Motor neuron (in vitro differentiated cells): ENCODE data around the gene ELK3. TPM values are rescaled to one million over a fixed set of nuclear protein-coding genes. Genes with fewer than 3 reads are reported as not detected.

ENCODE experiments used
- ATAC-seq, 8 experiments: fragments of 200-7000 bp; cut with Tn5 transposase; replicated peaks in 6 of 8; 2 replicates each; pipeline ENCODE4 v1.8.0; 2021; ENCODE audit warnings: mild to moderate bottlenecking in 8 of 8, moderate library complexity in 8 of 8
- H3K27ac ChIP-seq, 2 donors: fragments of 250-450 bp; sonication (Bioruptor Pico); 2 replicates each; pipeline ENCODE4 v1.9.0; 2021; ENCODE audit warnings: antibody characterized with exemption in 2 of 2, mild to moderate bottlenecking in 2 of 2, moderate library complexity in 1 of 2
- H3K4me1 ChIP-seq, 2 donors: fragments of 250-450 bp; sonication (Bioruptor Pico); replicated peaks in 1 of 2; 2 replicates each; pipeline ENCODE4 v1.6.1; 2021; ENCODE audit warnings: antibody characterized with exemption in 2 of 2, mild to moderate bottlenecking in 2 of 2, moderate library complexity in 1 of 2
- H3K4me3 ChIP-seq, 5 donors: fragments of 250-450 bp; sonication (Bioruptor Pico); 2 replicates each; pipeline ENCODE4 v1.9.0; 2021; ENCODE audit warnings: antibody characterized with exemption in 5 of 5, mild to moderate bottlenecking in 5 of 5, moderate library complexity in 4 of 5
- WGBS, 10 experiments: fragments of 450-650 bp; shearing (Covaris generic); methylation state at CpG; one replicate each; pipeline ENCODE4 v1.0.0; 2022; 5-methylcytosine and 5-hydroxymethylcytosine counted together
- in situ Hi-C, 9 experiments: fragments of 400-800 bp; cut with MboI; loops; one replicate each; pipeline ENCODE4 v1.15.0; 2021; ENCODE audit warnings: low sequenced_read_pairs in 9 of 9, low pct_unique_long_range_greater_than_20kb in 2 of 9; ENCODE audit not compliant: unreplicated experiment in 9 of 9
- total RNA-seq, 8 experiments: library from RNA; unstranded; fragments of 300-600 nt; gene quantifications; 2 replicates each; pipeline versions ENCODE4 v1.2.3 to v1.2.4, GENCODE V29; 2022

ELK3 gene
- total RNA-seq, 8 experiments from 2014 or later = 0.92 to 30.7 (median 4.5) TPM

DNA sequence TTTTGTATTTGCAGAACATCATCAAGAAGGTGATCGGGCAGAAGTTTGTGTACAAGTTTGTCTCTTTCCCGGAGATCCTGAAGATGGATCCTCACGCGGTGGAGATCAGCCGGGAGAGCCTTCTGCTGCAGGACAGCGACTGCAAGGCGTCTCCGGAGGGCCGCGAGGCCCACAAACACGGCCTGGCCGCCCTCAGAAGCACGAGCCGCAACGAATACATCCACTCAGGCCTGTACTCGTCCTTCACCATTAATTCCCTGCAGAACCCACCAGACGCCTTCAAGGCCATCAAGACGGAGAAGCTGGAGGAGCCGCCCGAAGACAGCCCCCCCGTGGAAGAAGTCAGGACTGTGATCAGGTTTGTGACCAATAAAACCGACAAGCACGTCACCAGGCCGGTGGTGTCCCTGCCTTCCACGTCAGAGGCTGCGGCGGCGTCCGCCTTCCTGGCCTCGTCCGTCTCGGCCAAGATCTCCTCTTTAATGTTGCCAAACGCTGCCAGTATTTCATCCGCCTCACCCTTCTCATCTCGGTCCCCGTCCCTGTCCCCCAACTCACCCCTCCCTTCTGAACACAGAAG is 52.8 kb downstream of the ELK3 start:
- H3K27ac ChIP-seq = no peak overlapping the region
- 95 to 100% (median 97%) methylated on average over 1 to 13 of the region's 36 CpGs; no CpG with 5 or more reads in 3 of the 10 experiments for WGBS, 10 experiments
- ATAC-seq = no peak
- peaks cover 18 to 22% of the 10 kb centered on the region in 2 donors for H3K4me1 ChIP-seq
- H3K4me3 ChIP-seq = no peak overlapping the region
- in situ Hi-C loops = no loop called here

DNA sequence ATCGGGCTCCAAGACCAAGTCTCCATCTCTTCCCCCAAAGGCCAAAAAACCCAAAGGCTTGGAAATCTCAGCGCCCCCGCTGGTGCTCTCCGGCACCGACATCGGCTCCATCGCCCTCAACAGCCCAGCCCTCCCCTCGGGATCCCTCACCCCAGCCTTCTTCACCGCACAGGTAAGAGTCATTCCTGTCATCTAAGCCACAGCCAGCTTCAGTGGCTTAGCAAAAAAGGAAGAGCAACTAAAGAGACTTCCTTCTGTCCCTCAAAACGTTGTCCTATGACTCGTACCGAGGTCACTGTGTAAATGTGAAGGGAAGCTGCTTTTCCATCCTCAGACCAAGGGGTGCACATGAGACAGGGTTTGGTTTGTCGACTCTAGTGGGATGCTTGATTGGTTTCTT is 53.4 kb downstream of the ELK3 start:
- in situ Hi-C loops = no loop called here
- ATAC-seq = peak in 1 of 8 experiments; percentile 5
- WGBS, 10 experiments = 73 to 100% (median 93%) methylated on average over 1 to 9 of the region's 13 CpGs; no CpG with 5 or more reads in 4 of the 10 experiments
- Histone ChIP-seq H3K4me1 (peaks cover 16 to 22% of the 10 kb centered on the region in 2 donors), H3K27ac (no peak overlapping the region), H3K4me3 (no peak overlapping the region)

DNA sequence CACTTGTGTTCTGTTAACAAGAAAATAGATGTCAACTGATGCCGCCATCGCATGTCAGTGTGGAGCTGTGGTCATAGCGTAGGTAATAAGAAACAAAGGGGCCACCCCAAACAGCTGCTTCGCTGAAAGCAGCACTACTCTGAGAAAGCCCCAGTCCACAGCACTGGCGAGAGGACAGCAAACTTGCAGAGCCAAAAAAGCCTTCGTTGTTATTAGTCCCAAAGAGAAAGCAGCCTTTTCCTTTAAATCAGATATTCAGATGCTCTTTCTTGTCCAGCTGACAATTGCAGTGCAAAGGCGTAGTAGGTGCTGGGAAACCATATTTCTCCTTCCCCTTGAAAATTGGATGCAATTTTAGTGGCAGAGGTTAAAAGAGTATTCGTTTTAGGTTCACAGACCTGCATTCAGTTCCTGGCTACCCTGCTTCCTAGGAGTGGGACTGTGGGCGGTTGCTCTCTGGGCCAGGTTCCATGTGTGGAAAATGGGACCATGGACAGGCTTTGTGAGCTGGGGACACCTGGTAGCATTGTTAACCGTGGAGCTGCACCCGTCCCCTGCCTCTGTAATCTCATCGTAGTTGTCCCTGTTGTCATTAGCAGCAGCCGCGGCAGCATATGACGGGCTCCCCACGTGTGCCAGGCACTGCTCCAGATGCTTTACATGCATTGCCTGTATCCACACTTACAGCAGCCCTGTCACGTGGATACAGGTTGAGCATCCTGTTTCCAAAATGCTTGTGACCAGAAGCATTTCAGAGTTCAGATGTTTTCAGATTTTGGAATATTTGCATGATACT is 54.2 kb downstream of the ELK3 start:
- Histone ChIP-seq H3K4me1 (peaks cover 16 to 22% of the 10 kb centered on the region in 2 donors), H3K4me3 (no peak overlapping the region), H3K27ac (no peak overlapping the region)
- 71 to 100% (median 91%) methylated on average over 1 to 11 of the region's 17 CpGs; no CpG with 5 or more reads in 2 of the 10 experiments for WGBS, 10 experiments
- in situ Hi-C loops = no loop called here
- no peak for ATAC-seq

DNA sequence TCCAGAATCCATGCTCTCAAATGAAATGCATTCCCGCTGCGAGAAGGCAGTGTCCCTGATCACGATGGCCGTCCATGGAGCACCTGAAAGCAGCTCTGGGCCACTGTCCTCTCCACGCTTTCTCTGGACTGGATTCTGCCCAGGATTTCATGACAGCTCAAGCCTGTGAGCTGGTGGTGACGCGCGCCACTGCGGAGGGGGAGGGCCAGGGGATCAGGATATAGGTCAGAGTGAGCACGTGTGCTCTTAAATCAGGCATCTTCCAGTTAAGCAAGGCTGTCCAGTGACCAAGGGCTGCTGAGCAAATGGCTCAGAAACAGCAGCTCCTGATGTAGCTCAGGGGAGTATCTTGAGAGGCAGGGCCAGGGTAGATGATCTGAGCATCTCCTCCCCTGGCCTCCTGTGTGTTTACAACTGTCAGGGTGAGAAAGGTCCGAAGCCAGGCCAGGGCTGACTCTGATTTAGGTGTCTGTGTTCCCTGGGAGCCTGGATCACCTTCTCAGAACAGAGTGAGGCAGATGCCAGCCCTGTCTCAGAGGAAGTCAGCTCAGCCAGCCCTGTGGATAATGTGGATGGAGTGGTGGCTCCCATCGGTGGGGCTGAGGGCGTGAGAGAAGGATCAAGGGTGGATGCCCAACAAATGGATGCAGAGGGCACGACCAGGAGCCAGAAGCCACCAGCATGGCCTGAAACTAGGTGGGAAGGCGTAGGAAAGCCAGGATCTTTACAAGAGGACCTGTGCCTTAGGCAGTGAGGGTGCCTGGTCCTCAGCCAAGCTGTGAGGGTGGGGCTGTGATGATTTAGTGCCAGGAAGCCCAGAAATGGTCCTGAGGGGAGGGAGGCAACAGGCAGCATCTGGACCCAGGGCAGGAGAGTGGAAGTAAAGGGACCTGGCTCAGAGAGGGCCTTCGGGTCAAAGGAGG is 55.3 kb downstream of the ELK3 start:
- WGBS, 10 experiments = 24 to 100% (median 93%) methylated on average over 1 to 11 of the region's 16 CpGs; no CpG with 5 or more reads in 2 of the 10 experiments
- Histone ChIP-seq H3K27ac (peak overlapping the region; percentile 56 to 81), H3K4me1 (peaks cover 16 to 22% of the 10 kb centered on the region in 2 donors), H3K4me3 (no peak overlapping the region)
- peak; percentile 86 to 98 (median 98) for ATAC-seq
- in situ Hi-C loops = loop anchor here in 1 of 9 experiments (25.0 kb wide), 1 partner anchor 263 kb away; no protein-coding TSS in a partner anchor

DNA sequence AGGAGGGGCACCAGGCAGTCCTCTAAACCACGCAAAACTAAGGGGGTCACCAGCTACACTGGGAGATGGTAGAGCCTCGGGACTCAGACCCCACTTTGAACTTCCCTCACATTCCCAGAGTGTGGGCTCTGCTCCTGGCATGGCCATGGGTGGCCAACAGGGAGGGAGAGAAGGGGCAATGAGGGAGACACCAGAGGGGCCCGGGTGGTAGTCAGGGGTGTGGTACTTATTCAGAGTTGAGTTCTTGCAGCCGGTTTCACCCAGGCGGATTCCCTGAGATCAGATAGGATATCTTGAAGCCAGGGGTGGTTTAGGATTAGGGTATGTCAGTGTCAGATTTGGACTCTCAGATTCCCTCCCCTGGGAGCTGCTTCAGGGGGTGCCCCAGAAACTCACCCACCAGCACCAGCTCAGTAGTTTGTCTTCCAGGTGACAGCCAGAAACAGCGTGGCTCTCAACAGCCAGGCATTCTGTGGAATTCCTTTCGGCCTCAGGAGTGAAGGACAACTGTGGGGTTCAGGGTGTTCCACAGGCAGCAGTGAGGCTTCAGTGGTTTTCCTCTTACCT is 56.0 kb downstream of the ELK3 start:
- 64 to 93% (median 79%) methylated on average over 1 to 4 of the region's 7 CpGs; no CpG with 5 or more reads in 6 of the 10 experiments for WGBS, 10 experiments
- Histone ChIP-seq H3K27ac (peak overlapping the region; percentile 56 to 81), H3K4me1 (peaks cover 16 to 22% of the 10 kb centered on the region in 2 donors), H3K4me3 (no peak overlapping the region)
- in situ Hi-C loops = loop anchor here in 1 of 9 experiments (25.0 kb wide), 1 partner anchor 262 kb away; no protein-coding TSS in a partner anchor
- peak in 1 of 8 experiments; percentile 6 for ATAC-seq

DNA sequence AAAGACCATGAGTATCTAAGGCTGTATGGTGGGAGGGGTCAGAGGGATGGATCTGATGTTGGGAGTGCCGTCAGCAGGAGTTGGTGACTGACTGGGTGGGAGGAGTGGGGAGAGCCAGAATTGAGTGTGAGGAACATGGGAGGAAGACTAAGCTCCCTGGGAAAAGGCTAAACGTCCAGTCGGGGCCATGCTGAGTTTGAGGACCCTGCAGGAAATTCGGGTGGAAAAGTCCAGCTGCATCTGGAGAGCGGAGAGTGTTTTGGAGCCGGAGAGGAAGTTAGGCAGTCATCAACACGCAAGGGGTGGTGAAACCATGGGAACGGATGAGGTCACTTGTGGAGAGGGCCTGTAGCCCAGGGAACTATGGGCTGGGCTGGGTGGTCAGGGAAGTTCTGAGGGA is 60.9 kb downstream of the ELK3 start:
- WGBS, 10 experiments = 4 to 93% (median 83%) methylated on average over 1 to 8 of the region's 8 CpGs; no CpG with 5 or more reads in 1 of the 10 experiments
- H3K4me1 ChIP-seq = peaks cover 10 to 14% of the 10 kb centered on the region in 2 donors
- no peak overlapping the region for H3K27ac ChIP-seq
- no peak overlapping the region for H3K4me3 ChIP-seq
- peak in 2 of 8 experiments; percentile 43 to 73 for ATAC-seq
- in situ Hi-C loops = loop anchor here in 1 of 9 experiments (25.0 kb wide), 1 partner anchor 257 kb away; no protein-coding TSS in a partner anchor

DNA sequence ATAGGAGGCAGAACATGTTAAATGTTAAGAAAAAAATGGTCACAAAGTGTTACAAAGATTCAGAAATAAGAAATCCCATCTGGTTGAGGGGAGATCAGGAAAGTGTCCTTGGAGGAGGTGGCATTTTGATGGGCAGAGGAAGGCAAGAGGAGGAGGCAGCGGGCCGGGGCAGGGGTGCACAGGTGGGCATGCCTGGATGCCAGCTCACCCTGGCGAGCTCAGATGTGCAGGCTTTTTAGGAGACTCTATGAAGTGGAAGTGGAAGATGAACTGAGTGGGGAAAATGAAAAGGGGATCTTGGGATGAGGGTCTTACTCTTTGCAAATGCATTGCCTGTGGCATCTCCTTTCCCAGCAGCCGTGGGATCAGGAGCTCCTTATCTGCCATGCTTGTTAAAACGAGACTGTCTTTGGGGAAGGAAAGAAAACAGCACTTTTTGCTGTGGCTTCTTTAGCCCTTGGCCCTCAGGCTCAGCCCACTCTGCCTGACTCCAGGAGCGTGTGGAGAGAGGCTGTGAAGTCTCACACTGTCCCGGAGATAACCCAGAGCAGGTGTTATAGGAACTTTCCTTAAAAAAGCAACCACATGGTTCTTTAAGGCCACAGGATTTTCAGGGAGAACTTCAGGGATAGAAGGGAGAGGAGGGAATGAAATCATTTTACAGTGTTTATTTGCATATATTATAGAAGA is 62.6 kb downstream of the ELK3 start:
- in situ Hi-C loops = loop anchor here in 1 of 9 experiments (25.0 kb wide), 1 partner anchor 255 kb away; no protein-coding TSS in a partner anchor
- no peak for ATAC-seq
- H3K4me3 ChIP-seq = no peak overlapping the region
- no peak overlapping the region for H3K27ac ChIP-seq
- peaks cover 9 to 10% of the 10 kb centered on the region in 2 donors for H3K4me1 ChIP-seq
- WGBS, 10 experiments = 20 to 93% (median 80%) methylated on average over 1 to 5 of the region's 7 CpGs; no CpG with 5 or more reads in 3 of the 10 experiments

DNA sequence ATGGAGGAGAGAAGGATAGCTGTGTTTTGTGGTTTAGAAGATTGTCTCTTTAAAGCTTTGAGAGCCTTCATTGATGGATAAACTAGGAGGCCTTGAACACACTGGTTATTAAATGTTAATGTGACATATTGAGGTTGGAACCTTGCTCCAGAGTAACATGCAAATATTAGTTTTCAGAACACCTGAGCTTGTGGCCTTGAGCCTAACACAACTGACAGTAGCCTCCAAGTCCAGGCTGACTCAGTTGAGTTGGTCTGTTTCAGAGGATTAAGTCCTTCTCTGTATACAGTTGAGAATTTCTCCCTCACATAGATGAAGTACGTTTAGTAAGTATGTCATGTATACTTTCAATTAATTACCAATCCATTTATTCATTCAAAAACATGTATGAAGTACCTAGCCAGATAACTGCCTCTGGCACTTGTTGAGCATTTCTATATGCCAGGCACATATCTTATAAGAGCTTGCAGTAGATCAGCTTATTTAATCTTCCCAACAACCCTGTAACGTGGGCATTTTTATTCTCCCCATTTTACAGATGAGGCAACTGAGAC is 63.5 kb downstream of the ELK3 start:
- ATAC-seq = no peak
- H3K4me1 ChIP-seq = peaks cover 9 to 10% of the 10 kb centered on the region in 2 donors
- no peak overlapping the region for H3K27ac ChIP-seq
- 50 to 100% (median 80%) methylated on average over 1 to 2 of the region's 2 CpGs; no CpG with 5 or more reads in 3 of the 10 experiments for WGBS, 10 experiments
- in situ Hi-C loops = loop anchor here in 1 of 9 experiments (25.0 kb wide), 1 partner anchor 255 kb away; no protein-coding TSS in a partner anchor
- H3K4me3 ChIP-seq = no peak overlapping the region

DNA sequence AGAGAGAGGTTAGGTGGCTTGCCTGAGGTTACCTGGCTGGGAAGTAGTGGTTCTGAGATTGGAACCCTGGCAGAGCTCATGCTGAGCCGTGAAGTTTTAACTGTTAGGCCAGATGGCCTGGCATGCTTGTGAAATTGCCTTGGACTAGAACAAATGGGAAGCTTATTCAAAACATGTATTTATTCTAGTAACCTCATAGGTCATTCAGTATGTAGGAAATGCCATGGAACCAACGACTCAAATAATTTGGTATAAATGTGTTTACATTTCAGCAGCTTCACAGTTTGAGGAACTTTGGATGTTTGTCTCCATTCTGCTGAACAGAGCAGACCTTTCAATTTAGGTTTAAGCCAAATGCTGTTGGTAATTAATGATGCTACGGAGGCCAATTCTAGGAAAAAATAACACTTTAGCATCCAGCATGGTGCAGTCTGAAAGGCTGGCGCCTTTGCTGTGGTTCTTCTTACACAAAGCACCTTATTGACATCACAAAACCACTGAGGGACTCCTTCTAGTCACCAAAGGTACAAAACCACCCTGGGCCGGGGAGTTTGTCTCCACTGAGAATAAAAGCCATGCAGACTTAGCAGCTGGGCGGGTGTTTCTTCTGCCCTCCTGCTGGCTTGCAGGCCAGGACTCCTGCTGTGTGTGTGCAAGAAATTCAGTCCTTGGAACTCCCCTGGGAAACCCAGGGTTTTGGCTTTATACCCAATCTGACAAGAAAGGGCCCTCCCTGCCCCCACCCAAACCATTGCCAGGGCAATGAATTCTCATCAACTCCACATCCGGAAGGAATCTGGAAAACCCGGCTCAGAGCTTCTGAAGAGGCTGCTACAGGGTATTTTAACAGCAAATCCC is 64.2 kb downstream of the ELK3 start:
- in situ Hi-C loops = loop anchor here in 1 of 9 experiments (25.0 kb wide), 1 partner anchor 254 kb away; no protein-coding TSS in a partner anchor

DNA sequence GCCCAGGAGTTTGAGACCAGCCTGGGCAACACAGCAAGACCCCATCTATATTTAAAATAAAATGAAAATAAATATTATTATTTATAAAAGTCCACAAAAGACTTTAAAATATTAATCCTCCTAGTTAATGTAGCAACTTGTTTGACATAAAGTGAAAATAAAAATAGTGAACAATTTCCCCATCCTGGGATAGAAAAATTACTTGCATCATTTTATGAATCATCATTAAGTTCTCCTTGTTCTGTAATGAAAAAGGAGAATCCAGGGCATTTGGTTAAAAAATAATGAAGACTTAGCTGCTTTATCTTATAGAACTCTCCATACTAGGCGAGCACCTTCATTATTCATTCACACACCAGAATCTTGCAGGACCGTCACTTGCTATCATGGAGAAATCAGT is 66.1 kb downstream of the ELK3 start:
- WGBS, 10 experiments = 93 to 100% (median 100%) methylated on average over 1 to 2 of the region's 2 CpGs; no CpG with 5 or more reads in 1 of the 10 experiments
- Histone ChIP-seq H3K27ac (no peak overlapping the region), H3K4me1 (peaks cover 9 to 10% of the 10 kb centered on the region in 2 donors), H3K4me3 (no peak overlapping the region)
- in situ Hi-C loops = loop anchor here in 1 of 9 experiments (25.0 kb wide), 1 partner anchor 252 kb away; no protein-coding TSS in a partner anchor
- no peak for ATAC-seq

More for the DNA sequence above, 64.2 kb downstream of the ELK3 start:
- peak; percentile 32 to 86 (median 48) for ATAC-seq
- H3K4me1 ChIP-seq = peaks cover 9 to 10% of the 10 kb centered on the region in 2 donors
- WGBS, 10 experiments = 20 to 88% (median 46%) methylated on average over 1 to 6 of the region's 8 CpGs
- no peak overlapping the region for H3K27ac ChIP-seq
- H3K4me3 ChIP-seq = no peak overlapping the region
